K562 (cell line): ENCODE results near the gene LGI4. TPM values are rescaled to one million over a fixed set of nuclear protein-coding genes. Genes with fewer than 3 reads are reported as not detected.
A peak's percentile ranks its signal among the peaks of the same experiment; 100 is the strongest.

Source experiments
- ATAC-seq: fragments of 200-7000 bp; cut with Tn5 transposase; 3 replicates; pipeline ENCODE4 v1.9.1; 2020; ENCODE audit warnings: moderate library complexity
- BruUV-seq: library from RNA; stranded (reverse); fragments of 400-500 nt; replicated peaks from 2 replicates; lab custom pipeline; 2021; lab: Mats Ljungman, UMichigan
- CTCF ChIA-PET: fragments of 300-600 bp; formaldehyde crosslinking; extraction: SDS; loops from one replicate; lab custom pipeline; 2021; ENCODE audit warnings: low intra/inter-chr PET ratio; lab: Yijun Ruan, JAX
- POLR2A ChIA-PET: fragments of 300-600, 350-650 bp; sonication (Branson Sonifier 250); formaldehyde crosslinking; extraction: SDS; loops from one replicate; lab custom pipeline; 2021; ENCODE audit warnings: antibody characterized with exemption, inconsistent platforms; lab: Yijun Ruan, JAX
- DNase-seq, 4 experiments: peaks; one replicate each; pipeline versions ENCODE4 v3.0.0 to v3.0.0-alpha.2; 2011 to 2018; ENCODE audit warnings: low spot score in 3 of 4, mixed read lengths in 3 of 4; ENCODE audit errors: extremely low read depth in 1 of 4
- FAIRE-seq: peaks from 2 replicates; lab custom pipeline; 2011; peaks lifted over from hg19 to GRCh38; lab: Jason Lieb, UNC
- H2AFZ ChIP-seq: 2 replicates; pipeline ENCODE4 v1.6.0; 2011; ENCODE audit warnings: low read depth, low read length, control low read depth, inconsistent platforms
- H3K27ac ChIP-seq: fragments of 200-600 bp; 3 replicates; pipeline ENCODE4 v1.8.0; 2011; ENCODE audit warnings: low read depth, mild to moderate bottlenecking, control low read depth, inconsistent platforms, low read length, moderate library complexity, mixed read lengths; ENCODE audit errors: extremely low read depth
- H3K27me3 ChIP-seq, 2 experiments: fragments of 300-600 bp in 1 of 2; 2 replicates in 1 of 2; 3 replicates in 1 of 2; pipeline versions ENCODE4 v1.6.0 to v1.8.0; 2011; ENCODE audit warnings: inconsistent platforms in 2 of 2, low read length in 2 of 2, mild to moderate bottlenecking in 1 of 2, mixed read lengths in 1 of 2, moderate library complexity in 1 of 2; ENCODE audit not compliant: control insufficient read depth in 2 of 2, insufficient read depth in 2 of 2
- H3K36me3 ChIP-seq: fragments of 300-600 bp; 3 replicates; pipeline ENCODE4 v1.8.0; 2011; ENCODE audit warnings: mild to moderate bottlenecking, low read length, inconsistent platforms; ENCODE audit not compliant: control insufficient read depth, insufficient read depth
- H3K4me1 ChIP-seq, 2 experiments: fragments of 200-600 bp in 1 of 2; replicated peaks in 1 of 2; 2 replicates in 1 of 2; 3 replicates in 1 of 2; pipeline versions ENCODE4 v1.5.1 to v1.8.0; 2011; ENCODE audit warnings: inconsistent platforms in 2 of 2, low read length in 2 of 2, mild to moderate bottlenecking in 1 of 2, mixed read lengths in 1 of 2, moderate library complexity in 1 of 2; ENCODE audit not compliant: control insufficient read depth in 2 of 2, insufficient read depth in 2 of 2
- H3K4me2 ChIP-seq: 2 replicates; pipeline ENCODE4 v1.6.1; 2011; ENCODE audit warnings: low read length, control low read depth, inconsistent platforms, mixed read lengths; ENCODE audit not compliant: insufficient read depth
- H3K4me3 ChIP-seq: fragments of 200-600 bp; sonication (generic), shearing (Covaris generic); 2 replicates; pipeline ENCODE4 v1.5.1; 2016; ENCODE audit warnings: control low read depth, inconsistent platforms
- H3K79me2 ChIP-seq: fragments of 200-600 bp; 3 replicates; pipeline ENCODE4 v1.8.0; 2011; ENCODE audit warnings: low read length, inconsistent platforms; ENCODE audit not compliant: control insufficient read depth, insufficient read depth
- H3K9ac ChIP-seq, 2 experiments: 2 replicates each; pipeline versions ENCODE4 v1.6.0 to v1.6.1; 2011; ENCODE audit warnings: low read depth in 2 of 2, low read length in 2 of 2, control low read depth in 1 of 2, inconsistent platforms in 1 of 2, mild to moderate bottlenecking in 1 of 2, mixed read lengths in 1 of 2; ENCODE audit not compliant: insufficient read depth in 1 of 2
- H3K9me1 ChIP-seq: one replicate; pipeline ENCODE4 v1.6.0; 2011; ENCODE audit warnings: inconsistent platforms, mild to moderate bottlenecking, low read length, moderate library complexity; ENCODE audit not compliant: control insufficient read depth, insufficient read depth
- H3K9me3 ChIP-seq: replicated peaks from 2 replicates; pipeline ENCODE4 v1.5.1; 2011; ENCODE audit warnings: low read depth, low read length, inconsistent platforms; ENCODE audit not compliant: control insufficient read depth, insufficient read depth
- H4K20me1 ChIP-seq: replicated peaks from 2 replicates; pipeline ENCODE4 v1.6.1; 2011; ENCODE audit warnings: low read length, inconsistent platforms, mixed read lengths; ENCODE audit not compliant: control insufficient read depth, insufficient read depth
- ASH1L ChIP-seq: fragments of 450-650 bp; IDR thresholded peaks from 2 replicates; pipeline ENCODE4 v1.6.1; 2018; ENCODE audit warnings: borderline replicate concordance, mild to moderate bottlenecking, low read depth; ENCODE audit not compliant: partially characterized antibody
- BCOR ChIP-seq: fragments of 450-650 bp; IDR thresholded peaks from 2 replicates; pipeline ENCODE4 v1.6.1; 2016
- CBFA2T2 ChIP-seq: fragments of 450-650 bp; conservative IDR thresholded peaks from 2 replicates; pipeline ENCODE4 v1.6.1; 2017; ENCODE audit warnings: mild to moderate bottlenecking
- FOS ChIP-seq: IDR thresholded peaks from 3 replicates; pipeline ENCODE4 v1.6.1; 2011; ENCODE audit not compliant: insufficient read length; ENCODE audit errors: extremely low read depth
- HMBOX1 ChIP-seq: sonication (generic); IDR thresholded peaks from 2 replicates; pipeline ENCODE4 v1.6.1; 2016
- NFE2L1 ChIP-seq: fragments of 450-650 bp; IDR thresholded peaks from 2 replicates; pipeline ENCODE4 v1.6.1; 2016; ENCODE audit warnings: missing genetic modification characterization, low read depth, mild to moderate bottlenecking, missing compliant biosample characterization, moderate library complexity, borderline replicate concordance
- PHF21A ChIP-seq: fragments of 450-650 bp; IDR thresholded peaks from 2 replicates; pipeline ENCODE4 v1.6.1; 2017; ENCODE audit warnings: low read depth, borderline replicate concordance
- POLR2A ChIP-seq: fragments of 450-650 bp; conservative IDR thresholded peaks from 2 replicates; pipeline ENCODE4 v1.6.1; 2016
- RAD51 ChIP-seq: fragments of 450-650 bp; IDR thresholded peaks from 2 replicates; pipeline ENCODE4 v1.7.1; 2016; ENCODE audit warnings: low read depth, mild to moderate bottlenecking, borderline replicate concordance
- TRIM24 ChIP-seq, 2 experiments: fragments of 450-650 bp; IDR thresholded peaks; 2 replicates each; pipeline ENCODE4 v1.6.1; 2016
- TSC22D4 ChIP-seq: fragments of 450-650 bp; IDR thresholded peaks from 2 replicates; pipeline ENCODE4 v1.6.1; 2016; ENCODE audit warnings: missing genetic modification characterization, missing biosample characterization, control low read depth
- ZNF121 ChIP-seq: sonication (generic); formaldehyde crosslinking; conservative IDR thresholded peaks from 2 replicates; pipeline ENCODE4 v1.8.0; 2022; ENCODE audit warnings: missing genetic modification reagents
- ZNF592 ChIP-seq: fragments of 450-650 bp; IDR thresholded peaks from 2 replicates; pipeline ENCODE4 v1.6.1; 2017; ENCODE audit warnings: antibody characterized with exemption, mild to moderate bottlenecking
- WGBS: fragments of 100-300 bp; shearing (Covaris generic); methylation state at CpG from one replicate; pipeline ENCODE4 v1.1.6; 2016; ENCODE audit warnings: low coverage, mixed read lengths; ENCODE audit not compliant: insufficient coverage; ENCODE audit errors: missing lambda C conversion rate; 5-methylcytosine and 5-hydroxymethylcytosine counted together
- in situ Hi-C: fragments of 300-500 bp; cut with MboI; formaldehyde crosslinking; loops from 4 replicates; pipeline ENCODE4 v1.15.0; 2018; ENCODE audit warnings: inconsistent platforms, mixed read lengths
- intact Hi-C: fragments of 100-400 bp; cut with micrococcal nuclease; formaldehyde crosslinking; loops from 2 replicates; pipeline ENCODE4 v1.14.2; 2022
- polyA plus RNA-seq, 8 experiments: library from polyadenylated mRNA; depleted of rRNA in 4 of 8; stranded (reverse) in 5 of 8; unstranded in 3 of 8; fragments of >200 nt; fragmentation: Nextera tagmentation in 2 of 8; fragmentation: Illumina TruSeq in 1 of 8; extraction: Ambion mirVana in 2 of 8; extraction: Trizol in 1 of 8; gene quantifications; 2 replicates each; pipeline versions ENCODE4 v1.2.1 to v1.2.3, GENCODE V29; 2011 to 2014; ENCODE audit warnings: inconsistent platforms in 1 of 8, missing spikeins in 1 of 8
- total RNA-seq, 7 experiments: library from RNA; depleted of rRNA in 6 of 7; stranded (reverse); fragments of >200 nt in 6 of 7; fragmentation: Illumina TruSeq in 2 of 7; extraction: Trizol in 2 of 7; gene quantifications; 2 replicates each; pipeline versions ENCODE4 v1.2.1 to v1.2.3, GENCODE V29; 2011 to 2021; ENCODE audit warnings: low replicate concordance in 1 of 7
- TF ChIP-seq, protein P1 (sequence below): sonication (generic); formaldehyde crosslinking; IDR thresholded peaks from 2 replicates; pipeline ENCODE4 v1.9.0; 2022; ENCODE audit warnings: mild to moderate bottlenecking, missing genetic modification reagents
- TF ChIP-seq, protein P2 (sequence below): fragments of 250-450 bp; sonication (Bioruptor Pico); IDR thresholded peaks from 2 replicates; pipeline ENCODE4 v1.8.0; 2022; ENCODE audit warnings: moderate library complexity, mild to moderate bottlenecking, inconsistent platforms

Gene LGI4
- total and polyA plus RNA-seq, 9 of the 15 experiments (the other 6 are each of a cell fraction or from before 2014, with no cell fraction given): 0.14 to 0.30 (median 0.24) TPM; not detected in 4

DNA sequence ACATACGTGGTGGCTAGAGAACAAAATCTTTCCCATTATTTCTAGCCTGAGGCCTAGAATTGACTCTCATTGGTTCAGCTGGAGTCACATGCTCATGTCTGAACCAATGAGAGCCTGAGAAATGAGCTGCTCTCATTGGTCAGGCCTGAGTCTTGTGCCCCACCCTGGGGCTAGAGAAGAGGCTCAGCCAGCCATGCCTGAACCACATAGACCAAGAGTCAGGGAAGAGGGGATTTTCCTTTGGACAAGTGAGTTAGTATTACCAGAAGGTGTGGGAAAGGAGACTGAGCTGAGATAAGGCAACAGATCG lies 26.5 kb upstream of the LGI4 start (continued):
- TF ChIP-seq HMBOX1 (no peak), RAD51 (peak; percentile 91), TRIM24 (IDR thresholded peaks at IDR 0.05) (no peak), NFE2L1 (tag) (no peak), PHF21A (peak; percentile 49; the same call in 1 of the 2 replicates), FOS (peak; percentile 59), CBFA2T2 (peak; percentile 42; the same call in 1 of the 2 replicates), ASH1L (peak; percentile 64)
- TF ChIP-seq, protein P1, sequence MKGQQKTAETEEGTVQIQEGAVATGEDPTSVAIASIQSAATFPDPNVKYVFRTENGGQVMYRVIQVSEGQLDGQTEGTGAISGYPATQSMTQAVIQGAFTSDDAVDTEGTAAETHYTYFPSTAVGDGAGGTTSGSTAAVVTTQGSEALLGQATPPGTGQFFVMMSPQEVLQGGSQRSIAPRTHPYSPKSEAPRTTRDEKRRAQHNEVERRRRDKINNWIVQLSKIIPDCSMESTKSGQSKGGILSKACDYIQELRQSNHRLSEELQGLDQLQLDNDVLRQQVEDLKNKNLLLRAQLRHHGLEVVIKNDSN: peak; percentile 95

DNA sequence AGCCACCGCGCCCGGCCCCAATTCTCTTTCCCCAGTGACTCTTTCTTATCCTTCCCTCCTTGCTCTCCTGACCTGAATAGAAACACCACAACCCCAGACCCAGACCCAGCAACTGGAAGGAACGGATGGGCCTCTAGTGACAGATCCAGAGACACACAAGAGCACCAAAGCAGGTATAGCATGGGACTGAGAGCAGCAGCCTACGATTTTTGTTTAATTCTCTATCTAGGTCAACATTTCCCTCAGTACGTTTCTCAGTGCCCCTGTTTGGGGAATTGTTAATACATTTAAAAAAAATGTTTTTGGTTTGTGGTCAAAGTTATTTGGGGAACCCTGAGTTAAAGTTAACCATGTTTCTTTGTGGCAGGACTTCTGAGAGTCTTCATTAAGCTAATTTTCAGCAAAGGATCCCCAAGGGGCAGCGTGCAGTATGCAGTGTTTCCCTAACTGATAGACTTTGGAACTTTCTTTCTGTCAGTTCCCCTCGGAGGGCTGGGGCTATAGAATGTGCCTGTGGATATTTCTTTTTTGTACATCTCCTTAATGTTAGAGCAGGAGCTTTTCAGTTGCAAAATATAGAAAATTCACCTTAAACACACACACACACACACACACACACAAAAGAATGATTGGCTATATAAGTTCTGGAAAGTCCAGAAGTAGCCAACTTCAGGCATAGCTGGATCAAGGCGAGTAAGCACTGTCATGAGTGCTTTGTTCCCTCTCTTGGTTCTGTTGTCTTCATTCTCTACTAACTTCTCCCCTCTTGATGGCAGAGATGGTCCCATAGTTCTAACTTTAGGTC lies 26.0 kb upstream of the LGI4 start:
- intact Hi-C loops: no loop called here
- no peak for TF ChIP-seq ZNF121 (CRISPR knock-in tag)
- 0 out of 2 replicates have a peak, but pooled peaks have one; percentile 16 for TF ChIP-seq BCOR
- 0 out of 2 replicates have a peak, but pooled peaks have one; percentile 10 for TF ChIP-seq POLR2A
- TF ChIP-seq, protein P2, sequence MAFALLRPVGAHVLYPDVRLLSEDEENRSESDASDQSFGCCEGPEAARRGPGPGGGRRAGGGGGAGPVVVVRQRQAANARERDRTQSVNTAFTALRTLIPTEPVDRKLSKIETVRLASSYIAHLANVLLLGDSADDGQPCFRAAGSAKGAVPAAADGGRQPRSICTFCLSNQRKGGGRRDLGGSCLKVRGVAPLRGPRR (CRISPR knock-in tag): no peak
- no peak for TF ChIP-seq TSC22D4 (tag)
- no peak for TF ChIP-seq ZNF592

More for the DNA sequence above, 26.0 kb upstream of the LGI4 start:
- Histone ChIP-seq H3K4me1 (peaks cover 43 to 49% of the 10 kb centered on the region in 2 experiments), H3K4me2 (no peak overlapping the region), H3K79me2 (peaks cover 59% of the 10 kb centered on the region), H3K27ac (no peak overlapping the region; the same call in 2 of the 3 replicates), H3K36me3 (peaks cover 100% of the 10 kb centered on the region), H4K20me1 (no peaks in the 10 kb centered on the region), H3K9me1 (no peaks in the 10 kb centered on the region), H2AFZ (no peak overlapping the region), H3K9ac (no peak overlapping the region), H3K9me3 (no peaks in the 10 kb centered on the region), H3K27me3 (no peaks in the 10 kb centered on the region; a peak in 1 of 5 replicates), H3K4me3 (no peak overlapping the region)
- ChIA-PET CTCF (no interaction called here), POLR2A (interaction anchor here (0.6 to 1.2 kb wide), 4 partner anchors 8 to 299 kb away, joined by 3 to 4 read pairs (median 3); no protein-coding TSS in a partner anchor)
- in situ Hi-C loops: no loop called here
- ATAC-seq (no peak), DNase-seq (no peak), FAIRE-seq (no peak)
- no TSS peak for BruUV-seq
- 91% methylated on average over 8 of the region's 9 CpGs for WGBS
